IPS-18a (cell line): ENCODE results near the gene C3.

Experiments
- H3K27ac ChIP-seq: one replicate; pipeline ENCODE4 v1.5.1; 2013; ENCODE audit warnings: low read length
- H3K27me3 ChIP-seq: one replicate; pipeline ENCODE4 v1.6.1; 2013; ENCODE audit warnings: mild to moderate bottlenecking, low read length; ENCODE audit not compliant: control insufficient read depth, insufficient read depth
- H3K36me3 ChIP-seq: one replicate; pipeline ENCODE4 v1.6.1; 2013; ENCODE audit warnings: low read depth, low read length; ENCODE audit not compliant: control insufficient read depth
- H3K4me1 ChIP-seq: one replicate; pipeline ENCODE4 v1.6.1; 2013; ENCODE audit warnings: low read depth, low read length; ENCODE audit not compliant: control insufficient read depth
- H3K4me3 ChIP-seq: one replicate; pipeline ENCODE4 v1.5.1; 2013; ENCODE audit warnings: low read length
- H3K9ac ChIP-seq: one replicate; pipeline ENCODE4 v1.6.1; 2013; ENCODE audit warnings: mild to moderate bottlenecking, low read length, moderate library complexity
- H3K9me3 ChIP-seq: one replicate; pipeline ENCODE4 v1.6.1; 2013; ENCODE audit warnings: low read depth, low read length; ENCODE audit not compliant: control insufficient read depth

Gene C3

GRCh38 chr19:6708346-6708745 lies 12.1 kb downstream of the C3 start:
- Histone ChIP-seq H3K36me3 (no peaks in the 10 kb centered on the region), H3K9me3 (no peaks in the 10 kb centered on the region)

GRCh38 chr19:6707658-6708018 lies 12.8 kb downstream of the C3 start:
- Histone ChIP-seq H3K27me3 (peaks cover 38% of the 10 kb centered on the region), H3K9ac (no peak overlapping the region), H3K36me3 (no peaks in the 10 kb centered on the region), H3K27ac (no peak overlapping the region), H3K4me1 (no peaks in the 10 kb centered on the region), H3K9me3 (no peaks in the 10 kb centered on the region), H3K4me3 (no peak overlapping the region)

More at GRCh38 chr19:6708346-6708745, 12.1 kb downstream of the C3 start:
- no peaks in the 10 kb centered on the region for H3K4me1 ChIP-seq
- peaks cover 38% of the 10 kb centered on the region for H3K27me3 ChIP-seq
- H3K9ac ChIP-seq = no peak overlapping the region
- no peak overlapping the region for H3K4me3 ChIP-seq
- no peak overlapping the region for H3K27ac ChIP-seq

GRCh38 chr19:6707011-6707657 lies 13.3 kb downstream of the C3 start:
- peaks cover 37% of the 10 kb centered on the region for H3K27me3 ChIP-seq
- no peaks in the 10 kb centered on the region for H3K36me3 ChIP-seq
- no peak overlapping the region for H3K4me3 ChIP-seq
- no peak overlapping the region for H3K9ac ChIP-seq
- H3K27ac ChIP-seq = no peak overlapping the region
- no peaks in the 10 kb centered on the region for H3K4me1 ChIP-seq
- H3K9me3 ChIP-seq = no peaks in the 10 kb centered on the region

- H3K9me3 ChIP-seq = no peaks in the 10 kb centered on the region
- H3K9ac ChIP-seq = no peak overlapping the region
- peaks cover 32% of the 10 kb centered on the region for H3K27me3 ChIP-seq
- no peak overlapping the region for H3K4me3 ChIP-seq
- no peaks in the 10 kb centered on the region for H3K36me3 ChIP-seq
- H3K4me1 ChIP-seq = no peaks in the 10 kb centered on the region
- no peak overlapping the region for H3K27ac ChIP-seq
Observed at GRCh38 chr19:6706633-6706958, 13.9 kb downstream of the C3 start.

GRCh38 chr19:6705931-6706632 lies 14.4 kb downstream of the C3 start:
- Histone ChIP-seq H3K9ac (no peak overlapping the region), H3K9me3 (no peaks in the 10 kb centered on the region), H3K4me3 (no peak overlapping the region), H3K36me3 (no peaks in the 10 kb centered on the region), H3K4me1 (no peaks in the 10 kb centered on the region), H3K27ac (no peak overlapping the region), H3K27me3 (peaks cover 27% of the 10 kb centered on the region)

GRCh38 chr19:6700586-6701316 lies 19.7 kb downstream of the C3 start:
- H3K9me3 ChIP-seq = no peaks in the 10 kb centered on the region
- no peaks in the 10 kb centered on the region for H3K27me3 ChIP-seq
- no peak overlapping the region for H3K9ac ChIP-seq
- H3K36me3 ChIP-seq = no peaks in the 10 kb centered on the region
- H3K27ac ChIP-seq = no peak overlapping the region
- no peak overlapping the region for H3K4me3 ChIP-seq
- H3K4me1 ChIP-seq = no peaks in the 10 kb centered on the region

GRCh38 chr19:6699935-6700334 lies 20.5 kb downstream of the C3 start:
- no peaks in the 10 kb centered on the region for H3K36me3 ChIP-seq
- no peaks in the 10 kb centered on the region for H3K27me3 ChIP-seq
- H3K9ac ChIP-seq = no peak overlapping the region
- no peak overlapping the region for H3K4me3 ChIP-seq
- H3K4me1 ChIP-seq = no peaks in the 10 kb centered on the region
- H3K27ac ChIP-seq = no peak overlapping the region
- H3K9me3 ChIP-seq = no peaks in the 10 kb centered on the region

GRCh38 chr19:6697291-6697690 lies 23.2 kb downstream of the C3 start:
- H3K9ac ChIP-seq = no peak overlapping the region
- no peaks in the 10 kb centered on the region for H3K27me3 ChIP-seq

GRCh38 chr19:6696239-6696820 lies 24.1 kb downstream of the C3 start:
- Histone ChIP-seq H3K36me3 (no peaks in the 10 kb centered on the region), H3K27me3 (no peaks in the 10 kb centered on the region), H3K9me3 (no peaks in the 10 kb centered on the region), H3K9ac (no peak overlapping the region), H3K4me1 (no peaks in the 10 kb centered on the region), H3K27ac (no peak overlapping the region), H3K4me3 (no peak overlapping the region)

More at GRCh38 chr19:6697291-6697690, 23.2 kb downstream of the C3 start:
- no peaks in the 10 kb centered on the region for H3K9me3 ChIP-seq
- no peaks in the 10 kb centered on the region for H3K36me3 ChIP-seq
- no peak overlapping the region for H3K4me3 ChIP-seq
- H3K4me1 ChIP-seq = no peaks in the 10 kb centered on the region
- H3K27ac ChIP-seq = no peak overlapping the region

- Histone ChIP-seq H3K9ac (no peak overlapping the region), H3K27me3 (no peaks in the 10 kb centered on the region), H3K27ac (no peak overlapping the region), H3K4me1 (no peaks in the 10 kb centered on the region), H3K36me3 (no peaks in the 10 kb centered on the region), H3K4me3 (no peak overlapping the region), H3K9me3 (no peaks in the 10 kb centered on the region)
Observed at GRCh38 chr19:6694147-6694815, 26.2 kb downstream of the C3 start.

GRCh38 chr19:6693681-6694080 lies 26.8 kb downstream of the C3 start:
- Histone ChIP-seq H3K27me3 (no peaks in the 10 kb centered on the region), H3K9me3 (no peaks in the 10 kb centered on the region), H3K4me3 (no peak overlapping the region), H3K4me1 (no peaks in the 10 kb centered on the region), H3K27ac (no peak overlapping the region), H3K36me3 (no peaks in the 10 kb centered on the region), H3K9ac (no peak overlapping the region)
